Epithelial cell of esophagus (primary cell): ENCODE results near the gene DYRK1A.

Experiments used
- DNase-seq: peaks from one replicate; pipeline ENCODE4 v3.0.0; 2010; ENCODE audit warnings: low read depth
- H3K4me3 ChIP-seq: 2 replicates; pipeline ENCODE4 v1.5.1; 2011; ENCODE audit warnings: mild to moderate bottlenecking, low read length, control low read depth
- CTCF ChIP-seq: IDR thresholded peaks from 2 replicates; pipeline ENCODE4 v1.5.1; 2011; ENCODE audit warnings: low read depth, mild to moderate bottlenecking, low read length, control low read depth, inconsistent platforms; ENCODE audit not compliant: insufficient read depth; ENCODE audit errors: missing control alignments

DYRK1A gene

GRCh38 chr21:37530901-37531351, 164.4 kb downstream of the DYRK1A start:
- no peak for TF ChIP-seq CTCF
- H3K4me3 ChIP-seq = no peak overlapping the region
- no peak for DNase-seq

GRCh38 chr21:37531431-37531932, 164.9 kb downstream of the DYRK1A start:
- TF ChIP-seq CTCF = no peak
- no peak overlapping the region for H3K4me3 ChIP-seq
- DNase-seq = no peak

- DNase-seq = peak; percentile 96
- TF ChIP-seq CTCF = peak; percentile 30
- peak overlapping the region; percentile 10 for H3K4me3 ChIP-seq
These were observed 166.6 kb downstream of the DYRK1A start for GRCh38 chr21:37532868-37533780.

- DNase-seq = no peak
- no peak overlapping the region for H3K4me3 ChIP-seq
- TF ChIP-seq CTCF = no peak
These were observed 167.9 kb downstream of the DYRK1A start for GRCh38 chr21:37534431-37534830.

- no peak overlapping the region for H3K4me3 ChIP-seq
- no peak for DNase-seq
- TF ChIP-seq CTCF = no peak
These were observed 168.6 kb downstream of the DYRK1A start for GRCh38 chr21:37535130-37535529.

GRCh38 chr21:37535672-37536071, 169.1 kb downstream of the DYRK1A start:
- no peak overlapping the region for H3K4me3 ChIP-seq
- no peak for TF ChIP-seq CTCF
- DNase-seq = no peak
